Left lung (tissue), 10 donors: ENCODE results near the gene DOCK8. TPM values are rescaled to one million over a fixed set of nuclear protein-coding genes. Genes with fewer than 3 reads are reported as not detected.

Experiments used
- ATAC-seq: fragments of 200-7000 bp; cut with Tn5 transposase; one replicate; pipeline ENCODE4 v1.9.1; 2020; ENCODE audit warnings: moderate library complexity
- DNase-seq, 4 donors: peaks; one replicate each; pipeline ENCODE4 v3.0.0-alpha.2; 2013 to 2020
- H3K27ac ChIP-seq, 2 donors: fragments of 200-600 bp; sonication (generic) in 1 of 2; one replicate each; pipeline versions ENCODE4 v1.5.0 to v1.8.0; 2020 to 2021
- H3K27me3 ChIP-seq, 2 donors: fragments of 200-600 bp; sonication (generic) in 1 of 2; one replicate each; pipeline versions ENCODE4 v1.5.0 to v1.8.0; 2020 to 2021
- H3K36me3 ChIP-seq, 2 donors: fragments of 200-600 bp; sonication (generic) in 1 of 2; one replicate each; pipeline versions ENCODE4 v1.5.0 to v1.8.0; 2020 to 2021
- H3K4me1 ChIP-seq, 2 donors: fragments of 200-600 bp; one replicate each; pipeline ENCODE4 v1.8.0; 2021
- H3K4me3 ChIP-seq, 2 donors: fragments of 200-600 bp; sonication (generic) in 1 of 2; one replicate each; pipeline versions ENCODE4 v1.5.0 to v1.8.0; 2020 to 2021; ENCODE audit warnings: mild to moderate bottlenecking in 1 of 2
- H3K9me3 ChIP-seq, 2 donors: fragments of 200-600 bp; sonication (generic) in 1 of 2; one replicate each; pipeline versions ENCODE4 v1.5.0 to v1.8.0; 2020 to 2021
- CTCF ChIP-seq, 2 donors: fragments of 200-600 bp; sonication (generic) in 1 of 2; IDR thresholded peaks; one replicate each; pipeline versions ENCODE4 v1.5.0 to v1.8.0; 2021; ENCODE audit warnings: antibody characterized with exemption in 2 of 2
- intact Hi-C, 2 donors: fragments of 100-400 bp; cut with DNase I; formaldehyde crosslinking; loops; one replicate each; pipeline versions ENCODE4 v1.11.2 to v1.14.2; 2022
- polyA plus RNA-seq, 6 donors: library from polyadenylated mRNA; unstranded; fragments of 120-200 nt; gene quantifications; one replicate each; pipeline ENCODE4 v1.2.1, GENCODE V29; 2013; ENCODE audit not compliant: insufficient read length in 6 of 6
- total RNA-seq, 2 donors: library from RNA; stranded (reverse); fragmentation: NEBNext Ultra II Directional; extraction: Animal tissue kit (Norgen Biotek cat#: 25700); gene quantifications; one replicate each; pipeline ENCODE4 v1.2.1, GENCODE V29; 2021
- donor health status: DM: no; HTN: yes; CAD: no.
- donor health status: DM: no; HTN: no; CAD: no.

DOCK8 gene
- total and polyA plus RNA-seq, 8 donors = 5.9 to 95.9 (median 8.5) TPM

GRCh38 chr9:318646-319045, 104.0 kb downstream of the DOCK8 start:
- TF ChIP-seq CTCF (IDR thresholded peaks at IDR 0.05) = no peak
- DNase-seq (no peak), ATAC-seq (no peak)
- Histone ChIP-seq H3K27ac (no peak overlapping the region), H3K4me3 (no peak overlapping the region), H3K9me3 (no peaks in the 10 kb centered on the region), H3K4me1 (no peaks in the 10 kb centered on the region), H3K27me3 (no peaks in the 10 kb centered on the region), H3K36me3 (peaks cover 0 to 72% of the 10 kb centered on the region in 2 donors)
- intact Hi-C loops = no loop called here

GRCh38 chr9:324971-325370, 110.3 kb downstream of the DOCK8 start:
- intact Hi-C loops = no loop called here
- Histone ChIP-seq H3K4me1 (no peaks in the 10 kb centered on the region), H3K4me3 (no peak overlapping the region), H3K9me3 (no peaks in the 10 kb centered on the region), H3K27ac (no peak overlapping the region), H3K36me3 (peaks cover 0 to 58% of the 10 kb centered on the region in 2 donors), H3K27me3 (no peaks in the 10 kb centered on the region)
- DNase-seq = no peak
- ATAC-seq = no peak
- no peak for TF ChIP-seq CTCF (IDR thresholded peaks at IDR 0.05)

- Histone ChIP-seq H3K36me3 (peaks cover 0 to 70% of the 10 kb centered on the region in 2 donors), H3K4me1 (no peaks in the 10 kb centered on the region), H3K9me3 (no peaks in the 10 kb centered on the region), H3K27me3 (no peaks in the 10 kb centered on the region), H3K27ac (no peak overlapping the region), H3K4me3 (no peak overlapping the region)
- intact Hi-C loops = no loop called here
- DNase-seq = no peak
- no peak for ATAC-seq
- no peak for TF ChIP-seq CTCF (IDR thresholded peaks at IDR 0.05)
These were observed 112.0 kb downstream of the DOCK8 start for GRCh38 chr9:326667-327066.

- no peak overlapping the region for H3K27ac ChIP-seq
- DNase-seq (no peak), ATAC-seq (no peak)
- H3K9me3 ChIP-seq = no peaks in the 10 kb centered on the region
- H3K36me3 ChIP-seq = peaks cover 0 to 77% of the 10 kb centered on the region in 2 donors
- no peaks in the 10 kb centered on the region for H3K27me3 ChIP-seq
- H3K4me3 ChIP-seq = no peak overlapping the region
- intact Hi-C loops = no loop called here
- no peaks in the 10 kb centered on the region for H3K4me1 ChIP-seq
- TF ChIP-seq CTCF (IDR thresholded peaks at IDR 0.05) = no peak
These were observed 113.8 kb downstream of the DOCK8 start for GRCh38 chr9:328453-328852.

- ATAC-seq = no peak
- no peak for TF ChIP-seq CTCF (IDR thresholded peaks at IDR 0.05)
- Histone ChIP-seq H3K36me3 (peaks cover 0 to 90% of the 10 kb centered on the region in 2 donors), H3K4me3 (no peak overlapping the region), H3K9me3 (no peaks in the 10 kb centered on the region), H3K27me3 (no peaks in the 10 kb centered on the region), H3K4me1 (peaks cover 0 to under 1% of the 10 kb centered on the region in 2 donors), H3K27ac (no peak overlapping the region)
- no peak for DNase-seq
- intact Hi-C loops = no loop called here
These were observed 116.5 kb downstream of the DOCK8 start for GRCh38 chr9:331197-331596.
